IMR-90 (cell line): ENCODE measurements around the gene NDST3. TPM values are rescaled to one million over a fixed set of nuclear protein-coding genes. Genes with fewer than 3 reads are reported as not detected.

Source experiments
- ATAC-seq: fragments of 200-7000 bp; cut with Tn5 transposase; 2 replicates; pipeline ENCODE4 v1.9.1; 2020; ENCODE audit warnings: low read depth, mild to moderate bottlenecking, moderate library complexity
- BruUV-seq: library from RNA; stranded (reverse); fragments of 400-500 nt; replicated peaks from 2 replicates; lab custom pipeline; 2021; lab: Mats Ljungman, UMichigan
- CTCF ChIA-PET: fragments of 300-600 bp; formaldehyde crosslinking; extraction: SDS; loops from one replicate; lab custom pipeline; 2021; ENCODE audit warnings: antibody characterized with exemption; lab: Yijun Ruan, JAX
- POLR2A ChIA-PET: fragments of 300-600 bp; sonication (Branson Sonifier 250); formaldehyde crosslinking; loops from one replicate; lab custom pipeline; 2022; ENCODE audit warnings: antibody characterized with exemption; ENCODE audit not compliant: unreplicated experiment; lab: Charles Lee
- DNase-seq: peaks from one replicate; pipeline ENCODE4 v3.0.0; 2013
- H2AFZ ChIP-seq: replicated peaks from 2 replicates; pipeline ENCODE3; 2013; ENCODE audit warnings: low read length, mild to moderate bottlenecking; ENCODE audit not compliant: poor library complexity
- H2AK5ac ChIP-seq: 2 replicates; pipeline ENCODE4 v1.6.1; 2013; ENCODE audit warnings: low read depth, low read length, inconsistent platforms
- H2AK9ac ChIP-seq: replicated peaks from 2 replicates; pipeline ENCODE3; 2013; ENCODE audit warnings: mild to moderate bottlenecking, low read depth, low read length, moderate library complexity; ENCODE audit not compliant: poor library complexity
- H2BK120ac ChIP-seq: 2 replicates; pipeline ENCODE4 v1.6.1; 2013; ENCODE audit warnings: low read depth, low read length, inconsistent platforms
- H2BK15ac ChIP-seq: 3 replicates; pipeline ENCODE4 v1.6.1; 2013; ENCODE audit warnings: low read depth, low read length, inconsistent platforms
- H2BK20ac ChIP-seq: 2 replicates; pipeline ENCODE4 v1.6.1; 2013; ENCODE audit warnings: low read depth, mild to moderate bottlenecking, inconsistent platforms, low read length, moderate library complexity
- H2BK5ac ChIP-seq: 2 replicates; pipeline ENCODE4 v1.6.1; 2013; ENCODE audit warnings: mild to moderate bottlenecking, low read depth, low read length, inconsistent platforms; ENCODE audit not compliant: poor library complexity, severe bottlenecking
- H3K14ac ChIP-seq: replicated peaks from 2 replicates; pipeline ENCODE4 v1.6.1; 2013; ENCODE audit warnings: low read depth, low read length, inconsistent platforms
- H3K18ac ChIP-seq: 2 replicates; pipeline ENCODE4 v1.6.1; 2013; ENCODE audit warnings: low read depth, low read length, control low read depth
- H3K23ac ChIP-seq: 2 replicates; pipeline ENCODE4 v1.6.1; 2013; ENCODE audit warnings: low read depth, low read length, inconsistent platforms
- H3K27ac ChIP-seq: 2 replicates; pipeline ENCODE4 v1.5.1; 2013; ENCODE audit warnings: mild to moderate bottlenecking, control low read depth, low read length; ENCODE audit not compliant: insufficient read depth
- H3K27me3 ChIP-seq: 2 replicates; pipeline ENCODE4 v1.6.1; 2013; ENCODE audit warnings: low read length; ENCODE audit not compliant: control insufficient read depth, insufficient read depth
- H3K36me3 ChIP-seq: 2 replicates; pipeline ENCODE4 v1.6.1; 2013; ENCODE audit warnings: low read length, mixed read lengths; ENCODE audit not compliant: control insufficient read depth, insufficient read depth
- H3K4ac ChIP-seq: 2 replicates; pipeline ENCODE4 v1.6.1; 2013; ENCODE audit warnings: low read depth, low read length, inconsistent platforms
- H3K4me1 ChIP-seq: 2 replicates; pipeline ENCODE4 v1.6.1; 2013; ENCODE audit warnings: low read length, mixed read lengths; ENCODE audit not compliant: control insufficient read depth, insufficient read depth
- H3K4me2 ChIP-seq: 2 replicates; pipeline ENCODE4 v1.6.1; 2013; ENCODE audit warnings: low read depth, mild to moderate bottlenecking, control low read depth, low read length, moderate library complexity
- H3K4me3 ChIP-seq: 2 replicates; pipeline ENCODE4 v1.5.1; 2013; ENCODE audit warnings: low read depth, mild to moderate bottlenecking, control low read depth, low read length, moderate library complexity; ENCODE audit not compliant: insufficient read depth
- H3K56ac ChIP-seq: 2 replicates; pipeline ENCODE4 v1.6.1; 2013; ENCODE audit warnings: low read length, inconsistent platforms; ENCODE audit not compliant: insufficient read depth; ENCODE audit errors: extremely low read depth
- H3K79me1 ChIP-seq, 2 experiments: 2 replicates each; pipeline ENCODE4 v1.6.1; 2013; ENCODE audit warnings: low read length in 2 of 2, inconsistent platforms in 1 of 2, low read depth in 1 of 2
- H3K9ac ChIP-seq: 2 replicates; pipeline ENCODE4 v1.6.1; 2013; ENCODE audit warnings: low read depth, low read length, control low read depth
- H3K9me1 ChIP-seq: 2 replicates; pipeline ENCODE4 v1.6.1; 2013; ENCODE audit warnings: low read length, inconsistent platforms; ENCODE audit not compliant: insufficient read depth
- H3K9me3 ChIP-seq: 2 replicates; pipeline ENCODE4 v1.6.1; 2013; ENCODE audit warnings: low read length; ENCODE audit not compliant: control insufficient read depth, insufficient read depth
- H4K20me1 ChIP-seq: 2 replicates; pipeline ENCODE4 v1.6.1; 2013; ENCODE audit warnings: low read length, inconsistent platforms; ENCODE audit not compliant: insufficient read depth
- H4K5ac ChIP-seq: 2 replicates; pipeline ENCODE4 v1.6.1; 2013; ENCODE audit warnings: mild to moderate bottlenecking, low read depth, low read length, control low read depth
- H4K8ac ChIP-seq, 2 experiments: 2 replicates each; pipeline ENCODE4 v1.6.1; 2013; ENCODE audit warnings: low read depth in 2 of 2, low read length in 2 of 2, control low read depth in 1 of 2, inconsistent platforms in 1 of 2
- H4K91ac ChIP-seq: 2 replicates; pipeline ENCODE4 v1.6.1; 2013; ENCODE audit warnings: low read depth, low read length, inconsistent platforms; ENCODE audit not compliant: insufficient read depth
- BHLHE40 ChIP-seq: fragments of 150-350 bp; IDR thresholded peaks from 2 replicates; pipeline ENCODE4 v1.6.1; 2016; ENCODE audit warnings: mild to moderate bottlenecking, low read depth, low read length
- CHD1 ChIP-seq: IDR thresholded peaks from 2 replicates; pipeline ENCODE4 v1.6.1; 2012; ENCODE audit warnings: low read depth, low read length, improper control_type of control experiment
- NFE2L2 ChIP-seq: fragments of 150-350 bp; IDR thresholded peaks from 2 replicates; pipeline ENCODE4 v1.6.1; 2016; ENCODE audit warnings: low read depth, mild to moderate bottlenecking, low read length
- WGBS, 2 experiments: methylation state at CpG; one replicate each; pipeline versions ENCODE4 v1.1.5 to v1.1.7; 2013; ENCODE audit warnings: missing lambda C conversion rate in 2 of 2; ENCODE audit not compliant: insufficient read length in 1 of 2; ENCODE audit errors: extremely low coverage in 2 of 2; 5-methylcytosine and 5-hydroxymethylcytosine counted together
- dilution Hi-C: fragments of 300-500 bp; cut with HindIII; formaldehyde crosslinking; loops from one replicate; pipeline ENCODE4 v1.14.3; 2018; ENCODE audit warnings: low sequenced_read_pairs; ENCODE audit not compliant: unreplicated experiment
- in situ Hi-C: fragments of 300-500 bp; cut with MboI; formaldehyde crosslinking; loops from 3 replicates; pipeline ENCODE4 v1.14.3; 2019; ENCODE audit warnings: low sequenced_read_pairs, inconsistent platforms, mixed read lengths
- intact Hi-C: fragments of 100-400 bp; cut with micrococcal nuclease; formaldehyde crosslinking; loops from 2 replicates; pipeline ENCODE4 v1.10.0; 2022
- polyA plus RNA-seq, 3 experiments: library from polyadenylated mRNA; depleted of rRNA; stranded (reverse); fragments of >200 nt; gene quantifications; 2 replicates each; pipeline ENCODE4 v1.2.3, GENCODE V29; 2012; ENCODE audit warnings: low replicate concordance in 1 of 3
- total RNA-seq: library from RNA; depleted of rRNA; stranded (reverse); fragments of >200 nt; gene quantifications from 2 replicates; pipeline ENCODE4 v1.2.3, GENCODE V29; 2012
- TF ChIP-seq, protein P1 (sequence below): conservative IDR thresholded peaks from 2 replicates; pipeline ENCODE4 v1.5.1; 2012; ENCODE audit warnings: mild to moderate bottlenecking, low read depth, low read length, improper control_type of control experiment

Gene NDST3
- total and polyA plus RNA-seq, 2 of the 4 experiments (the other 2 are of a cell fraction), result 0.10 to 0.18 TPM

DNA sequence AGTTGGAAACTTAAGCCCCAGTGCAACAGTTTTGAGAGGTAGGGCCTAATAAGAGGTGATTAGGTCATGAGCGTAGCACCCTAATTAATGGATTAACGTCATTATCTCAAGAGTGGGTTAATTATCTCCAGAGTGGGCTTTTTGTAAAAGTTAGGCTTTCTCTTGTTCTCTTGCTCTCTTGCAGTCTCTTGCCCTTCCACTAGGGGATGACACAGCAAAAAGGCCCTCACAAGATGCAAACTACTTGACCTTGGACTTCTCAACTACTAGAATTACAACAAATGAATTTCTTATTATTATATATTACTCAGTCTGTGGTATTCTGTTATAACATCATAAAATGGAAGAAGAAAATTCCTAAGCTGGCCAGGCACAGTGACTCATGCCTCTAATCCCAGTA, 22.1 kb upstream of the NDST3 start:
- no peak overlapping the region for H4K8ac ChIP-seq
- H4K91ac ChIP-seq, result no peak overlapping the region
- H3K27ac ChIP-seq, result no peak overlapping the region
- no peak overlapping the region for H2BK15ac ChIP-seq
- H2BK120ac ChIP-seq, result no peak overlapping the region
- no peak overlapping the region for H3K56ac ChIP-seq
- peak; percentile 0 for DNase-seq
- in situ Hi-C loops (no loop called here), dilution Hi-C loops (no loop called here), intact Hi-C loops (no loop called here)
- no peaks in the 10 kb centered on the region for H3K4me1 ChIP-seq
- no peaks in the 10 kb centered on the region for H3K27me3 ChIP-seq
- no peak overlapping the region for H3K9ac ChIP-seq
- TF ChIP-seq NFE2L2, result peak; percentile 54; the same call in 1 of the 2 replicates
- TF ChIP-seq CHD1, result no peak
- TF ChIP-seq, protein P1, sequence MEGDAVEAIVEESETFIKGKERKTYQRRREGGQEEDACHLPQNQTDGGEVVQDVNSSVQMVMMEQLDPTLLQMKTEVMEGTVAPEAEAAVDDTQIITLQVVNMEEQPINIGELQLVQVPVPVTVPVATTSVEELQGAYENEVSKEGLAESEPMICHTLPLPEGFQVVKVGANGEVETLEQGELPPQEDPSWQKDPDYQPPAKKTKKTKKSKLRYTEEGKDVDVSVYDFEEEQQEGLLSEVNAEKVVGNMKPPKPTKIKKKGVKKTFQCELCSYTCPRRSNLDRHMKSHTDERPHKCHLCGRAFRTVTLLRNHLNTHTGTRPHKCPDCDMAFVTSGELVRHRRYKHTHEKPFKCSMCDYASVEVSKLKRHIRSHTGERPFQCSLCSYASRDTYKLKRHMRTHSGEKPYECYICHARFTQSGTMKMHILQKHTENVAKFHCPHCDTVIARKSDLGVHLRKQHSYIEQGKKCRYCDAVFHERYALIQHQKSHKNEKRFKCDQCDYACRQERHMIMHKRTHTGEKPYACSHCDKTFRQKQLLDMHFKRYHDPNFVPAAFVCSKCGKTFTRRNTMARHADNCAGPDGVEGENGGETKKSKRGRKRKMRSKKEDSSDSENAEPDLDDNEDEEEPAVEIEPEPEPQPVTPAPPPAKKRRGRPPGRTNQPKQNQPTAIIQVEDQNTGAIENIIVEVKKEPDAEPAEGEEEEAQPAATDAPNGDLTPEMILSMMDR, result 0 out of 2 replicates have a peak, but pooled peaks have one; percentile 15
- TF ChIP-seq BHLHE40, result no peak
- H4K20me1 ChIP-seq, result no peaks in the 10 kb centered on the region
- ATAC-seq, result no peak
- H2AK9ac ChIP-seq, result no peak overlapping the region
- no peaks in the 10 kb centered on the region for H3K9me3 ChIP-seq
- ChIA-PET POLR2A (no interaction called here), CTCF (no interaction called here)
- no peak overlapping the region for H3K14ac ChIP-seq
- no peaks in the 10 kb centered on the region for H3K36me3 ChIP-seq
- H3K18ac ChIP-seq, result no peak overlapping the region
- H2AFZ ChIP-seq, result no peak overlapping the region
- no peaks in the 10 kb centered on the region for H3K79me1 ChIP-seq
- no peak overlapping the region for H2BK20ac ChIP-seq
- no peaks in the 10 kb centered on the region for H3K9me1 ChIP-seq
- H2BK5ac ChIP-seq, result no peak overlapping the region
- H3K4ac ChIP-seq, result no peak overlapping the region
- H3K4me2 ChIP-seq, result no peak overlapping the region
- no TSS peak for BruUV-seq
- no peak overlapping the region for H2AK5ac ChIP-seq
- no peak overlapping the region for H3K23ac ChIP-seq
- H3K4me3 ChIP-seq, result no peak overlapping the region
- no CpG with 5 or more reads among the region's 2 CpGs for WGBS, 2 experiments
- H4K5ac ChIP-seq, result no peak overlapping the region
